CD4-positive, alpha-beta T cell treated with Interferon gamma for 1 hour (primary cell): ENCODE data around the gene ANTXR2.
A peak's percentile ranks its signal among the peaks of the same experiment; 100 is the strongest.

Experiments
- DNase-seq: peaks from one replicate; pipeline ENCODE4 v3.0.0-alpha.2; 2020

Gene ANTXR2

DNA sequence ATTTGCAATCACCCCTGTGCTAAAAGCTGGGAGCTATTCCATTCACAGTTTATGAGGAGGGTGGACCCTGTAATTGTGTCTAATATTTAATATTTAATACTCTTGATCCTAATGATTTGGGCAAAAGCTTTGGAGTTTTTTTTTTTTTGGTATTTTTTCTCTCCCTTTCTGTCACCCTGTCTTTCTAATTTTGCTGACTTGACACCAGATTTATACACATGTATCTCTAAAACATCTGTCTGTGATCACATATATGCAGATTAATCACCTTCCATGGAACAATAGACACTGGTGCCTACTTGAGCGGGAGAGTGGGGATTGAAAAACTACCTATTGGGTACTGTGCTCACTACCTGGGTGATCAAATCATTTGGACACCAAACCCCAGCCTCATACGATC, 18.7 kb upstream of the ANTXR2 start:
- no peak for DNase-seq

DNA sequence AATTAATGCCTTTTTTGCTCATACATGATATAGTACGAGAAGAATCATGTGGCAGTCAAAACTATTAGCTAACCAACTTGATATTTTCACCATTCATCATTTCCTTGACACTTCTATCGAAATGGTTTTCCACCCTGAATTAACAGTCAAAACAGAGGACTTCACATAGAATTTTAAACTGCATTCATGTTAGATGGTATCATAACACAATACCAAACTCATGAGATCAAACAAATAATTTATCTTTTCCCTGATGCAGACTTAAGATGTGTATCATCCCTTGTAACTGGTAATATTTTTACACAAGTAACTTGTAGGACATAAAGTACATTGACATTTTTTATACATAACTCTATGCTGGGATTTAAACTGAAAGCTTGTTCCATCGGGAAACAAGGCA, 18.2 kb upstream of the ANTXR2 start:
- DNase-seq, result no peak

DNA sequence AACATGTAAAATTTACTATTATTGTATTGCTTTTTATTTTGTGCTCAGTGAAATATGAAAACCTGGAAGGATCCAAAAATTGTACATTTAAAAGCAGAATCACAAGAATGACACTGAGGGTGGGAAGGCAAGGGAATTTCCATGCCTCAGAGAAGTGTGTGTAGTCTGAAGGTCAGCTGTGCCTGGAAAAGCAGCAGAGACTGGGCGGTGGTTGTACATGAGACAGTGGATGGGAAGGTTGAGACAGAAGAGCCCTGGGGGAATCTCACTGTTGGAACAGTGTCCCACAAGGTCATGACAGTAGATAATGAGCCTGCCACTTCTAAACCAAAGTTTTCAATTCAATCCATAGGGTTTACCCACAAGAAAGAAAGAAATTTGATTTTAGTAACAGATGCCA, 17.1 kb upstream of the ANTXR2 start:
- no peak for DNase-seq

DNA sequence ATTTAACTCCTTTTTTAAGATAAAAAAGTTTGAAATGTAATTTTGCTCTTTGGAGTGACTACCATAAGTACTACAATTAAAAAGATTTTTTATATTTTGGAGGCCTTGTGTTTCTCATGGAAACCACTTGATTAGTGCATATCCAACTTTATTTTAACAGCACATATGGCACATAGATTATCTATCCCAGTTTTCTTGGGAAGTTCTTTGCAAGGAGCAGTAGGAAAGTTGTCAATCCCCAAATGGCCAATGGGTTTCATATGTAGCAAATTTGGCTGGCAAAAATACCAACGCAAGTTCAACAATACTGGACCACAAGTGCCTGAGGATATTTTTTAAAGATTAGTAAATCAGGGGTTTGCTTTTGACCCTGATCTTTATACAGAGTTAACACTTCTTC, 15.4 kb upstream of the ANTXR2 start:
- no peak for DNase-seq

DNA sequence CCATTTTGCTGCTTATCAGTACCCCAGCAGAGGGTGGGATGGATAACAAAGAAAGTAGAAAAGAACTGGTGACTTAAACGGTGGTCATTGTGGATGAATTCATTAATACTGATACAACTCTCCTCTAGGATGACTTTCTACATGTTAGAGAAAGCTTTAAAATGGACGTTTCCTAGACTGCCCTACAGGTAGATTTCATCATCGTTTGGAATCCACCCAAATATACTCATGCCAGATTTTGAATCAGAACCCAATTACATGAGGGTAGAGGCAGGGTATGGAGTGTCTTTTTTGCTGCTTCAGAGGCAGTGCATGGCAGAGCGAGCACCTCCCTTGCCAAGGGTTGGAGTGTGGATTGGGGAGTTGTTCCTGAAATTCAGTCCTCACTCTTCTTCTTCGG, 13.3 kb upstream of the ANTXR2 start:
- DNase-seq, result no peak

DNA sequence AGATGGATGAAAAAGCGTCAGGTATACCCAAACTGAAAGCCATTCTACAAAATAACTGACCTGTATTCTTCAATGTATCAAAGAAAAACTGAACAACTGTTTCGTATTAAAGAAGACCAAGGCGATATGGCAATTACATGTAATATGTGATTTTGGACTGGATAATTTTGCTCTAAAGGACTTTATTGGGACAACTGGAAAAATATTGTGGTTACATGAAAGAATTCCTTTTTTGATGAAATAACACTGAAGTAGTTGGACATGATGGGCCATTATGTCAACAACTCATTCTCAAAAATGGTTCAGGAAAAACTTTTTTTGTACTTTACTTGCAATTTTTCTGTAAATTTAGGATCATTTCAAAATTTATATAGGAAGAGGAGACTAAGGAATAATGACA, 12.1 kb upstream of the ANTXR2 start:
- DNase-seq, result no peak

DNA sequence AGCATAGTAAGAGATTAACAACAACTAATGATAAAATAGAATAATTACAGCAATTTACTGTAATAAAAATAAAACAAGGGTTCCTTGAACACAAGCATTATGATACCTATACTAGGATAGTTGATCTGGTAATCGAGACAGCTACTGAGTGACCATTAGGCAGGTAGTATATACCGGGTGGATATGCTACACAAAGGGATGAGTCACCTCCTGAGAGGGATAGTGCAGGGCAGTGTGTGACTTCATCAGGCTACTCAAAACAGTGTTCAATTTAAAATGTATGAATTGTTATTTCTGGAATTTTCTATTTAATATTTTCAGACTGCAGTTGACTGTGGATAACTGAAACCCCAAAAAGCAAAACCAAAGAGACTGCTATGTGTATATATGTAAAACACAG, 9.7 kb upstream of the ANTXR2 start:
- no peak for DNase-seq

DNA sequence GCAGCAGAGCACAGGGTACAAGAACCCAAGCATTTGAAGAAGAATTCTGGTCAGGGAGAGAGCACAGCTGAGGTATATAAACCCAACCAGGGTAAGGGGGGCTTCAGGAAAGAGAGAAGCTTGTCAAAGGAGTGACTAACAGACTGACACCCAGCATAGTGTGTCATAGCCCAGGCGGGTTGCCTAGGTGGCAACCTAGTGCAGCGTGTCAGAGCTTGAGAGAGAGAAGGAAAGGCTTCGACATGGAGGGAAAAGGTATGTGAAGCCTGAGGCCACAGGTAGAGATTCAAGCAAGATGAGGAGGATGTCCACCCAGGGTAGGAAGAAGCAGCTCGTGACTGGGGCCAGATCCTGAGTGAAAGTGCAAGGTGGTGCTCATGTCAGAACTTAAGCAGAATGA, 8.5 kb upstream of the ANTXR2 start:
- DNase-seq, result no peak

DNA sequence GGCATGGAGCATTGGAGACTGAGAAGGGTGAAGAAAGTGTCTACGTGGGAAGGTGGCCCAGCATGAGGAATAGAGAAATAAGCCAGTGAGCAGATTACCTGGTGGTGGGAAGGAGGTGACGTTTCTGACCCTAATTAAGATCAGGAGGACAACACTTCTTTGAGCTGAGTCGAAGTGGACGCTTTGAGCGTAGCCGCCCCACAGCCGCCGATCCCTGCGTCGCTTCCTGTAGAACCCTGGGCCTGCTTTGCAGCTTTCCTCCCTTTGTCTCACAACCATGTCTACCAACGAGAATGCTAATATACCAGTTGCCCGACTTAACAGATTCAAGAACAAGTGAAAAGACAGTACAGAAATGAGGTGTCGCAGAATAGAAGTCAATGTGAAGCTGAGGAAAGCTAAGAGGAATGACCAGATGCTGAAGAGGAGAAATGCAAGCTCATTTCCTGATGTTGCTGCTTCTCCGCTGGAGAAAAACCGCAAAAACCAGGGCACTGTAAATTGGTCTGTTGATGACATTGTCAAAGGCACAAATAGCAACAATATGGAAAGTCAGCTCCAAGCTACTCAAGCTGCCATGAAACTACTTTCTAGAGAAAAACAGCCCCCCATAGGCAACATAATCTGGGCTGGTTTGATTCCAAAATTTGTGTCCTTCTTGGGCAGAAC, 6.4 kb upstream of the ANTXR2 start:
- peak; percentile 9 for DNase-seq

DNA sequence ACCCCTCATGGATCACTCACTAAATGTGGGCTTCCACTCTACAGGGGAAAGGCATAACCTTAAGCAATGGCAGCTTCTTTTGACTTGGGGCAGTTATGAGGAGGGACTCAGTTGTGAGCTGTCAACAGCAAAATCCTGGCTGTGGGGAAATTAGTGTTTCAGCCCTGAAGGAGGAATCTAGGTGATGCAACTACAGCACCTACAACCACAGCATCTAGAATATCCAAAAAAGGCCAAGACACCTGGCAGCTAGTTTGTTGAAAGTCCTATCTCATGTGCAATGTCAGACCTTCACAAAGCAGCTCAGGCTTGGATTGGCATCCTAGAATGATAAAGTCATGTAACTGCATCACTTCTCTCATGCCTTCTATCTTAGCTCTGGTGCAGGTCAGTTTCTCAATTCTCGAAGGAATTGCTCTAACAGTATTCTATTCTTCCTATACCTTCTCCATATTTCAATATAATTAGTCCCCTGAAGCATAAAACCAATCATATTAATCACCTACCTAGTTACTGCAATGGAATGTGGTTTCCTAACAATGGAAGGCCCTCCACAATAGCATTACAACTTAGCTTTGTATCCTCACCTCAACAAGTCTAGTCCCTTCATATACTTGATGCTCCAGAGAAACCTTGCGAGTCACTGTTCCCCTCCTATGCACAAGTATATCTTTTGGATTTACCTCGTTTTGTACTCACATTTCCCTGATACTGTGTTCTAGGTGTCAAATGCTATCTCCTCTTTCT, 5.5 kb upstream of the ANTXR2 start:
- no peak for DNase-seq

DNA sequence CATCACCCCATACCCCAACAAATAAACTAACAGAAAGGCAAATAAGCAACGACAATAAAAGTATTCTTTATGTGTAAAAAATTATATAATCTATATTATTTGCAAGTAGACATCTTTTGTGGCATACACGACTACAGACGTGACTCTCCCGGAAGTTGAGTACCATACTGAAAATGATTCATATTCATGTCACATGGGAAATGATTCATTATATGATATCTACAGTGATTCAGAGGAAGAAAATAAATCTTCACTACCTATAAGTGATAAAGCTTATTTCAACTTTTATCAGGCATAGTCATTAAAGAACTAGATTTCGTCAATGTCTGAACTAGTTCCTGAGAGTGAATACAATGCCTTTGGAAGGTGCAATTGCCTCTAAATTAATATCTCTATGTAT, 4.6 kb upstream of the ANTXR2 start:
- DNase-seq, result no peak

DNA sequence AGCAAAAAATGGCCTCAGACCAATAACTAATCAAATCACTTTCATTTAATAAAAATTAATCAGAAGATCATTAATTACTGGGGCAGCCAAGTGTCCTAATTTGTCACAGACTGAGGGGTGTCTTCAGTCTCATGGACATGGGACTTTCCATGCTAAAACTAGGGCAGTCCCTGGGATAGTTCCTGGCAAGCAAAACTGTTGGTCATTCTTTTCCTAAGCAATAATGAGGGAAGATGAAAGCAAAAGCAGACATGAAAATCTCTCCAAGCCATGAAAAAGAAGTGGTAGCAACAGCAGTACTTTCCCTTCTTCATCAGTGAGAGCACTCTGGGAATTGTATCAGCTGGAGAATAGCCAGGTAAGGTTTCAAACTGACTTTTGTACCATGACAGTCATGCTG, 3.7 kb upstream of the ANTXR2 start:
- no peak for DNase-seq

DNA sequence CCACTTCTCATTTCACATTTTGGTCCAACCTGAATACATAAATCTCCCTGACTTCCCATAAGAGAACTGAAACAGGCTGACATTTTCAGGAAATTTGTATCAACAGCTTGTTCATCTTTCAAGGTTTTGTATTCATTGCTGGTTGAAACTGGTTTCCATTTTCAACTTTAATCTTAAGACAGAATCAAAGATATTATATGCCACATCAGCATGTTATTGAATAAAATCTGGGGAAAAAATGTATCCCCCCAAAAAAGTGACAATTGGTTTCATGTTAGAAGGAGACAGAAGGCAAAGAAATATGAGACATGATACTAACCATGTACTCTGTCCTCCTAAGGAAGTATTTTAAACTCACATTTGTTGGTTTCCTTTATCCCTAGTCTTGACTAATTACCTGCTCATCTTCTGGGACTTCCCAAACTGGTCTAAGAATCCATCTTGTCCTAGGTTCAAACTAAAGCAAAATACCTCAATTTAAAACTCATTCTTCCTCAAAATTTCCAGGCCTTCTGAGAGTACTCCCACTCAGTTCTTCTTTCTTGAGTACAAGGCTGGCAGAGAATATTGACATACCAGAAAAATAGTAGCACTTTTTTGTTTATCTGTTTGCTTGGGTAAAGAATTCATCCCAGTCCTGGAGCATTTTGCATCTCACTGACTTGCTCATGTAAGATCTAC, 3.1 kb upstream of the ANTXR2 start:
- DNase-seq, result no peak

DNA sequence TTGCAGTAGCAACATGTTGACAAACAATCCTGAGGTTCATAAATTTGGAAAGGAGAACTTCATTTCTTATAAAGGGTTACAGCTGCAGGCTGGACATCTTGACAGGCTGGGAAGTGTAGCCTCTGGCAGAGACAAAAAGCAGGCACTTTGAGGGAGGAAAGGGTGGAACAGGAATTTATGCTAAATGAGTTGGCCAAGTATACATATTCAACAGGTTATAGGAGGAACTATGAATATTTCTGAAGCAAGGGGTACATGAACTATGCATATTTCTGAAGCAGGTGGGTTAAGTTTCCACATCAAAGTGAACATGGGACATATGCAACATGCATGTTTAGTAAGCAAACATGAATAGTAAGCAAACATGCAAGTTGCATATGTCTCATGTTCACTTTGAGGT, 1.6 kb upstream of the ANTXR2 start:
- no peak for DNase-seq

DNA sequence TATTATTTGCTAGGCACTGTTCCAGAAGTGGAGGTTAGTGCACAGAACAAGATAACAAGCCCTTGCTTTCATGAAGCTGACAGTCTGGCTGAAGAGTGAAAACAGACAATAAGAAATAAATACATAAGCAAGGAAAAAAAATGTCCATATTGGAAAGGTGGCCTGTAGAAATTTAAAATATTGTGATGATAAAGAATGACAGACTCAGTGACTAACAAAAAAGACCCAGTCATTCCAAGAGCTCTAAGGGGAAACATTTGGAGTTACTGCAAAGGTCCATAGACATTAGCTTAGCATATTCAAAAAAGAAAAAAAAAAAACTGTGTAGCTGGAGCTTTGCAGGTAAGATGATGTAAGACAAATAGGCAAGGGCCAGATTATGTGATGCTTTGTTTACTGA, 1.0 kb upstream of the ANTXR2 start:
- DNase-seq, result no peak

DNA sequence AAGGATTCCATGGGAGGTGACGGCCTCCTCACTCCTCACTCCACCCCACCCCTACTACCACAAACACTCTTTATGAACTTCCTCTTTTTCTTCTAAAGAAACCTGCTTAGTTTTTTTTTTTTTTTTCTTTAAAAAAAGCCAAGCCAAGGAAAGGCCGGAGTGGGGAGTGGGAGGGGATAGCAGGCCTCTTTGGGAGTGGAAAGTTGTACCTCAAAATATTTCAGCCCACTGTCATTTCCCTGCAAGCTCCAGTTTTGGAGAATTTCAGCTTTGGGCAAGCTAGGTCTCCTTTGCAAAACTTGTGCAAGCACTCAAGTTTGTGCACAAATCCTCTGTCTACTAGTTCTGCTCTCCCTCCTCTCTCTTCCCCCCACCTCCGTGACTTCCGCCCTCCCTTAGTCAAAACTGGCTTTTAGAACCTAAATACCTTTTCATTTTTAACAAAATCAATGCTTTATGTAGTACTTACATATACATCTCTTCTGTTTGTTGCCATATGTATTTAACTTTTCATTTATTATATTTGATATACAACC, 512 bp upstream of the ANTXR2 start:
- peak; percentile 10 for DNase-seq

DNA sequence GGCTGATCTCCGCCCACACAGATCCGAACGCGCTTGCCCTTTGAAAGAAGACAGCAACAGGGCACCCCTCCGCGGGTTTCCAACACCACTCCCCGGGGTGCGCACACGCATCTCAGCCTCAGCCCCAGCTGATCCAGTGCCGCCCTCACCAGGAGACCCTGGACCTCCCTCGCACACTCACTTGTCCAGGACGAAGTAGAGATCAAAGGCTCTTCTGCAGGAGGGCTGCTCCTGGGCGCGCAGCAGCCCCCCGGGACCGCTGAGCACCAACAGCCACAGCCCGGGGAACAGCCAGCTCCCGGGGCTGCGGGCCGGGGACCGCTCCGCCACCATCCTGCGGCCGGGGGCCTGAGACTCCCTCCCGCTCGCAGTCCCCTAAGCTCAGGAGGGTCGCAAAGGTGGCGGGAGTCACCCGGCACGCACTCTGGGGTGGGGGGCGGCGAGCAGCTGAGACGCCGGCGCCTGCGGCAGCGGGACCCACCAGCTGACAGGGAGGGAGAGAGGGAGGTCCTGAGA, 743 bp downstream of the ANTXR2 start:
- peak; percentile 64 for DNase-seq

DNA sequence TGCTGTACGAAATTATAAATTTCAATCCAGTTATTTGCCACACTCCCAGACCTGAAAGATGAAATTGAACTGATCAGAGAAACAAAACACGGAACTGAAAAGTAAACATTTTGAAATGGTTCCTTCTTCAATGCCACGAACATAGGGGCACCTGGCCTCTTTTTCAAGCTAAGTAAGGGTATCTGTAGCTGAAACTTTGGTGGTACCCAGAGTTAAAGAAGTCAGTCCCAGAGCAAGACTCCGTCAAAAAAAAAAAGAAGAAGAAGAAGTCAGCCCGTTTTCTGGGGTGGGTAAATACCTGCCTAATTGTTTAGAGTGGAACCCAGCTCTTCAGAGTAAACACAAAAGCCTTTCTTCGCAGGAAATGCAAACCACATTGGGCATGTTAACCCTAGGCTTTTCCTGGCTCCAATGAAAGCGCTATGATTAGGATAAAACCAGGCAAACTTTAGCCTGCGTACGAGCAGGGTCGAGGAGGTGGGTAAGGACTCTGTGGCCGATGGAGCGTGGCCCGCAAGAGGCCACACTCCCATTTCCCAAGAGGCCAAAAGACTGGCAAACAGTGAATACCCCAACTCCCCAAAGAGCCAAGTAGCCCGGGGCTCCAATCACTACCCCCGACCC, 1.3 kb downstream of the ANTXR2 start:
- peak; percentile 6 for DNase-seq

DNA sequence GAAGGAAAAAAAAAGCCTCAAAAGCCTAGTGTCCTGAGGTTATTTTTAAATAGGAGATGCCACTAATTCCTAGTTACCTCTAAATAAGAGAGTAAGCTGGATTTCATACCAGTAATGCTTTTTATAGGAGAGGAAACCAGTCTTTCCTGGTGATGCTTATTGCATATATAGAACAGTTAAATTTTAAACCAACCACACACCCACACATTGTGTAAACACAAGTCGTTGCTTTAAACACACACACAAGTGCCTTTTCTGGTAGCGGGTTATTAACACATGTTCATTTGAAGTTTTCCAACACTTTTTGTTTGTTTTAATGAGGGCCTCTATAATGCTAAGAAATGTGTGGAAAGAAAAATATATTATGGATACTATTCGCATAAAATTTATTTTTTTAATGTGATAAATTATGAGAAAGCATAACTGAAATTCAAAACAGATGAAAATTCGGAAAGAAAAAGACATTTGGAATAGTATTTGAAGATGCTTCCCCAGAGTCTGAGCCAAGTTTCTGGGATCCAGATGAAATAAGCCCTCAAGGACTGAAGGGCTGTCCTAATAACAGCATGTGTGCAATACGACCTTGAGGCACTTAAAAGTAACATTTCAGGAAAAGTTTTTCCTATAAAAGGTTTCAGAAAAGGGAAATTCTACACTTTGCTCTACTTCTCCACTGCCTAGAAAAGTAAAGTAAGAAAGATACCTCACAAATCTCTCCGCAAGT, 2.0 kb downstream of the ANTXR2 start:
- DNase-seq, result no peak

DNA sequence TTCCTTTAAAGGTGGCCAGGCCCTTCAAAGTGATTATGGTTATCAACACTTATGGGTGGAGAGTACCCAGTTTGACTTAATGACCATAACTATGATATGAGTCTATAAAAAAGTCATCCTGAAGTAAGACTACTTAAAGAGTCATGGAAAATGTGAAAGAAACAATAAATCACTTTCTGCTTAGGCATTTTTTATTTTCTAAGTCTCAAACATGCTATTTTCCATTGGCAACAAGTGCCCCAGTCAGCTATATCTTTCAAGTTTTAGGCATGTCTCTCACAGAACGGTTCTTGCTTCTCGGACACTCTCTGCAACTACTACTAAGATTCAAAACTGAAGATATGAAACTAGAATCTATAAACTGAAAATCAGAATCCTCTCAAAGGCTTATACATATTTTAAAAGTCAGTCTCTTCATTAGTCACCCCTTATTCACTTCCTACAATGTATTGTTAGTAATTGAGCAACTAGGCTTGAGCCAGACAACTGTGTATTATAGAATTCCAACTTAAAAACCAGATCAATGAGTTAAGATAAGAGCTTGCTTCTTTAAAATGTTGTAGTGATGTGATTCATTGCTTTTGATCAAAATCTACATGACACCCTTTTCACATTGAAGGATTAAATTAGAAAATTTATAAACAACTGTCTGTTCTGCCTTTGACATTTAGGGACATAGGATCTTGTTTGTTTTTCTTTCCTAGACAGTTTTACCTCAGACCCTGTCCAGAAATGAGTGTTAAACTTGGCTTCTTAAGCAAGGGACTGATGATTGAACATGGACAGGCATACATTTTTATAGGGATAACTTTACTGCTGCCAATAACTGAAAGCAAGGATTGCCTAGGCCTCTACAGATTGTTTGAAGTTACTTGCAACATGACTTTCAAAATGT, 2.9 kb downstream of the ANTXR2 start:
- no peak for DNase-seq

DNA sequence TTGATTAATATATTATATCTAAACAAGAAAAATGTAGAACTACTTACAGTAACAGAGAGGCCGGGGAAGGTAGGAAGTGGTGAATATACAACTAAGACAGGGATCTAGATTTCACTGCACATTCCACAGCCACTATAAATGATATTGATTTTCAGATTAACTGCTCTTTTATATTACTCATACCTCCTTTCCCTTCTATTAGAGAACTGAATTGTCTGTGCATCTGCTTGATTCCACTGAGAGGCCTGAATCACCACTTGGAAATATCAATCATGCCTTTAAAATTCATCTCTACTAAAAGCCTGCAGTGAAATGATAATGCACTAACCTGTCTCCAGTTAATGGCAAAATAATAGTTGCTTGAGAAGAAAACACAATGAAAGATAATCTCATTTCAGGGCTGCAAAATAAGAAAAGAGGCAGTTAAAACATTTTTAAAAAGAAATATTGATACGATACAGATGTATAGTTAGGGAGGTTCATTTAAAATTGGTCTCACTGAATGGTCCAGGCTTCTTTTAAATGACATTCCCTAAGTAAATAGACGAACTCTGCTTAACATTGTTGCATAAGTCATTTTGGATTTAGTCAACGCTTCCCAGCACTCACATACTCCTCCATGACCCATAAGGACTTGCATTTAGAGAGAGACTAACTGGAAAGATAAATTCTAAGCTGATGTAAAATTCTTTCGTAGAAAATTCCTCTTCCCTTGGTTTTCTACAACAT, 3.8 kb downstream of the ANTXR2 start:
- no peak for DNase-seq
